Body of pancreas (tissue), 4 donors: Measurements from ENCODE around the gene L3MBTL3. TPM values are rescaled to one million over a fixed set of nuclear protein-coding genes. Genes with fewer than 3 reads are reported as not detected.

Source experiments
- ATAC-seq: fragments of 150-250 bp; one replicate; pipeline ENCODE4 v1.9.1; 2016
- DNase-seq, 4 donors: peaks; one replicate each; pipeline ENCODE4 v3.0.0-alpha.2; 2019
- H3K27ac ChIP-seq, 4 donors: fragments of 200-600 bp; sonication (generic); 1 replicate in 3 of 4; 2 replicates in 1 of 4; pipeline versions ENCODE4 v1.5.1 to v1.6.1; 2016 to 2019; ENCODE audit warnings: mild to moderate bottlenecking in 1 of 4, mixed read lengths in 1 of 4, moderate library complexity in 1 of 4
- H3K27me3 ChIP-seq, 2 donors: fragments of 200-600 bp; sonication (generic); one replicate each; pipeline ENCODE4 v1.6.0; 2016; ENCODE audit warnings: mild to moderate bottlenecking in 1 of 2
- H3K36me3 ChIP-seq, 2 donors: fragments of 200-600 bp; sonication (generic); replicated peaks in 1 of 2; 2 replicates each; pipeline ENCODE4 v1.5.1; 2016; ENCODE audit warnings: low read depth in 2 of 2; ENCODE audit not compliant: insufficient read depth in 1 of 2
- H3K4me1 ChIP-seq: fragments of 200-600 bp; sonication (generic); one replicate; pipeline ENCODE4 v1.6.0; 2016
- H3K4me3 ChIP-seq, 2 donors: fragments of 200-600 bp; sonication (generic); 1 replicate in 1 of 2; 2 replicates in 1 of 2; pipeline ENCODE4 v1.5.1; 2016 to 2019
- H3K9me3 ChIP-seq, 3 donors: fragments of 200-600 bp; sonication (generic); 1 replicate in 2 of 3; 2 replicates in 1 of 3; pipeline ENCODE4 v1.5.1; 2016
- CTCF ChIP-seq, 7 experiments: fragments of 450-650 bp in 4 of 7; fragments of 200-600 bp in 3 of 7; sonication (generic) in 3 of 7; IDR thresholded peaks; one replicate each; pipeline ENCODE4 v1.5.1; 2016 to 2019; ENCODE audit warnings: antibody characterized with exemption in 7 of 7
- POLR2A ChIP-seq, 3 donors: fragments of 450-650 bp; IDR thresholded peaks; one replicate each; pipeline ENCODE4 v1.6.1; 2016; ENCODE audit warnings: antibody characterized with exemption in 3 of 3, mild to moderate bottlenecking in 2 of 3
- WGBS, 2 donors: methylation state at CpG; one replicate each; pipeline ENCODE4 v1.1.5; 2017; 5-methylcytosine and 5-hydroxymethylcytosine counted together
- intact Hi-C: fragments of 100-400 bp; cut with DNase I; formaldehyde crosslinking; loops from one replicate; pipeline ENCODE4 v1.15.1; 2023
- total RNA-seq, 2 donors: library from RNA; depleted of rRNA; stranded (reverse); fragments of >200 nt; gene quantifications; one replicate each; pipeline ENCODE4 v1.1.0, GENCODE V29; 2016

L3MBTL3 gene
- total RNA-seq, 2 donors from 2014 or later = 3.4 to 12.5 TPM

DNA sequence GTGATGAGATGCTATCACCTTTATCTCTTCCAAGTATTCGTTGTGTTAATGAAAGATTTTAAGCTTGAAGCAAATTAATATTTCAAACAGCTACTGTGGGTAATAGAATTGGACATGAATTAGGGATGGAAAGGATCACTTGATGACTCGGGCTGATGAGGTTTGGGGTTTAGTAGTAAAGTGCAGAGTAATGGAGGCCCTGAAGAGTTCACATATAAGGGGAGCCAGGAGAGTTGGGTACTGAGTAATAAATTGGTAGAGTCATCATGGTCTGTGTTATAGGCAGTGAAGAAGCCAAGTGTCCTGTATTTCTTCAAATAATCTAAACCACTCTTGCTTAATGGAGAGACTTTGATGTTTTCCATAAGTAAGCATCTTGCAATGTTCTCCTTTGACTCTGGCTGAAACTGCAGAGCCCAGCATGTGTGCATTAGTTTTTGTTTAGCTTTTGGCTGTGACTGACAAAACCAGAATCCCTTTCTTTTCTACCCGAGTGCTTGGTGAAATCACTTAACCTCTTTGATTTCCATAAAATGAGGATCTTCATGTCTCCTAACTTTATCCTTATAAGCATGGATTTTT, 57.6 kb downstream of the L3MBTL3 start:
- DNase-seq (no peak), ATAC-seq (no peak)
- H3K4me3 ChIP-seq = no peak overlapping the region
- H3K4me1 ChIP-seq = no peaks in the 10 kb centered on the region
- 48 to 67% methylated on average over 3 of the region's 3 CpGs for WGBS, 2 donors
- no peaks in the 10 kb centered on the region for H3K27me3 ChIP-seq
- no peaks in the 10 kb centered on the region for H3K36me3 ChIP-seq
- intact Hi-C loops = no loop called here
- TF ChIP-seq CTCF (IDR thresholded peaks at IDR 0.05) (no peak), POLR2A (IDR thresholded peaks at IDR 0.05) (no peak)
- no peaks in the 10 kb centered on the region for H3K9me3 ChIP-seq
- no peak overlapping the region for H3K27ac ChIP-seq

- ATAC-seq (no peak), DNase-seq (no peak)
- Histone ChIP-seq H3K36me3 (no peaks in the 10 kb centered on the region), H3K4me1 (no peaks in the 10 kb centered on the region), H3K27ac (no peak overlapping the region), H3K4me3 (no peak overlapping the region), H3K9me3 (no peaks in the 10 kb centered on the region), H3K27me3 (no peaks in the 10 kb centered on the region)
- TF ChIP-seq POLR2A (IDR thresholded peaks at IDR 0.05) (no peak), CTCF (IDR thresholded peaks at IDR 0.05) (no peak)
- intact Hi-C loops = no loop called here
- WGBS, 2 donors = 64 to 86% methylated on average over 2 of the region's 2 CpGs
These were observed 58.1 kb downstream of the L3MBTL3 start for GRCh38 chr6:130076512-130076911.

GRCh38 chr6:130090796-130091195, 72.4 kb downstream of the L3MBTL3 start:
- H3K4me3 ChIP-seq = no peak overlapping the region
- DNase-seq (no peak), ATAC-seq (no peak)
- no peaks in the 10 kb centered on the region for H3K9me3 ChIP-seq
- TF ChIP-seq CTCF (IDR thresholded peaks at IDR 0.05) (no peak), POLR2A (IDR thresholded peaks at IDR 0.05) (no peak)
- H3K27ac ChIP-seq = no peak overlapping the region
- H3K27me3 ChIP-seq = no peaks in the 10 kb centered on the region
- H3K4me1 ChIP-seq = no peaks in the 10 kb centered on the region
- H3K36me3 ChIP-seq = no peaks in the 10 kb centered on the region
- intact Hi-C loops = no loop called here

GRCh38 chr6:130093546-130093945, 75.2 kb downstream of the L3MBTL3 start:
- Histone ChIP-seq H3K4me1 (no peaks in the 10 kb centered on the region), H3K4me3 (no peak overlapping the region), H3K27ac (no peak overlapping the region), H3K27me3 (no peaks in the 10 kb centered on the region), H3K36me3 (no peaks in the 10 kb centered on the region), H3K9me3 (no peaks in the 10 kb centered on the region)
- WGBS, 2 donors = 50 to 63% methylated on average over 1 of the region's 1 CpG
- ATAC-seq = no peak
- TF ChIP-seq CTCF (IDR thresholded peaks at IDR 0.05) = no peak
- TF ChIP-seq POLR2A (IDR thresholded peaks at IDR 0.05) = no peak
- no peak for DNase-seq
- intact Hi-C loops = no loop called here

DNA sequence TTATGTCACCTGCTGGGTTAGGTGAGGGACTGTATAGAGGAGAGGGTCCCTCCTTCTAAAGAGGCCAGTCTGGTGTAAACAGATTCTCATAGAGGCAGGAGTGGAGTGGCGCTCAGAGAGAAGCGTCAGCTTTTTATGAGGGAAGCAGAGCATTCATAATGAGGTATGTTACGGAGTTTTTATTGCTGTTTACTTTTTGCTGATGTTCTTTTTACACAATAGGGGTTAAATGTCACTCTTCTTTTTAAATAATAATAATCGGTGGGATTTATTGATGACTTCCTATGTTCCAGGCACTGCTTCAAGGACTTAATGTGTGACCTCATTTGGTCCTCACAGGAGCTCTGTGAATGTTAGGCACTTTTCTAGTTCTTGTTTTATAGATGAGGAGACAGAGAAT, 79.9 kb downstream of the L3MBTL3 start:
- no peaks in the 10 kb centered on the region for H3K4me1 ChIP-seq
- ATAC-seq (no peak), DNase-seq (no peak)
- WGBS, 2 donors = 80% methylated on average over 4 of the region's 4 CpGs
- no peak overlapping the region for H3K4me3 ChIP-seq
- TF ChIP-seq POLR2A (IDR thresholded peaks at IDR 0.05) (no peak), CTCF (IDR thresholded peaks at IDR 0.05) (no peak)
- intact Hi-C loops = no loop called here
- no peaks in the 10 kb centered on the region for H3K9me3 ChIP-seq
- no peaks in the 10 kb centered on the region for H3K27me3 ChIP-seq
- H3K36me3 ChIP-seq = no peaks in the 10 kb centered on the region
- H3K27ac ChIP-seq = no peak overlapping the region
